GM12892 (cell line): ENCODE results near the gene PLCXD1.

Experiments
- POLR2A ChIP-seq: IDR thresholded peaks from 2 replicates; pipeline ENCODE4 v1.6.1; 2011; ENCODE audit warnings: low read depth, low read length, control low read depth
- POLR2AphosphoS5 ChIP-seq: IDR thresholded peaks from 2 replicates; pipeline ENCODE4 v1.6.1; 2011; ENCODE audit warnings: low read depth, low read length, control low read depth
- TAF1 ChIP-seq: IDR thresholded peaks from 2 replicates; pipeline ENCODE4 v1.6.1; 2011; ENCODE audit warnings: low read depth, mild to moderate bottlenecking, control low read depth, low read length, borderline replicate concordance

GRCh38 chrX:250965-251364 lies 30.2 kb upstream of the PLCXD1 start:
- TF ChIP-seq POLR2AphosphoS5 (no peak), POLR2A (no peak), TAF1 (no peak)
